Chondrocyte (in vitro differentiated cells): Measurements from ENCODE around the gene NUP37. TPM values are rescaled to one million over a fixed set of nuclear protein-coding genes. Genes with fewer than 3 reads are reported as not detected.

Source experiments
- DNase-seq: peaks from one replicate; pipeline ENCODE4 v3.0.0; 2021; ENCODE audit warnings: mixed read lengths, low spot score
- H3K27ac Mint-ChIP-seq: one replicate; pipeline ENCODE4 v1.8.0; 2021; ENCODE audit warnings: mild to moderate bottlenecking, moderate library complexity, mixed read lengths; ENCODE audit not compliant: unreplicated experiment
- H3K27me3 Mint-ChIP-seq: 2 replicates; pipeline ENCODE4 v1.8.0; 2021; ENCODE audit warnings: low read depth, mixed read lengths
- H3K36me3 Mint-ChIP-seq: 2 replicates; pipeline ENCODE4 v1.8.0; 2021; ENCODE audit warnings: low read depth, mixed read lengths
- H3K4me1 Mint-ChIP-seq: 2 replicates; pipeline ENCODE4 v1.8.0; 2021; ENCODE audit warnings: low read depth, mild to moderate bottlenecking, mixed read lengths
- H3K4me3 Mint-ChIP-seq: one replicate; pipeline ENCODE4 v1.8.0; 2021; ENCODE audit warnings: mild to moderate bottlenecking, moderate library complexity, mixed read lengths; ENCODE audit not compliant: unreplicated experiment
- H3K9me3 Mint-ChIP-seq: 2 replicates; pipeline ENCODE4 v1.8.0; 2021; ENCODE audit warnings: low read depth, mixed read lengths
- total RNA-seq: library from RNA; stranded (reverse); gene quantifications from 3 replicates; pipeline ENCODE4 v1.2.1, GENCODE V29; 2021
- TF ChIP-seq, protein P1 (sequence below): fragments of 200-600 bp; sonication (generic); IDR thresholded peaks from 2 replicates; pipeline ENCODE4 v1.5.0; 2021; ENCODE audit warnings: antibody characterized with exemption, mild to moderate bottlenecking, moderate library complexity

The NUP37 gene
- total RNA-seq, 1 donor from 2014 or later: 17.7 TPM

DNA sequence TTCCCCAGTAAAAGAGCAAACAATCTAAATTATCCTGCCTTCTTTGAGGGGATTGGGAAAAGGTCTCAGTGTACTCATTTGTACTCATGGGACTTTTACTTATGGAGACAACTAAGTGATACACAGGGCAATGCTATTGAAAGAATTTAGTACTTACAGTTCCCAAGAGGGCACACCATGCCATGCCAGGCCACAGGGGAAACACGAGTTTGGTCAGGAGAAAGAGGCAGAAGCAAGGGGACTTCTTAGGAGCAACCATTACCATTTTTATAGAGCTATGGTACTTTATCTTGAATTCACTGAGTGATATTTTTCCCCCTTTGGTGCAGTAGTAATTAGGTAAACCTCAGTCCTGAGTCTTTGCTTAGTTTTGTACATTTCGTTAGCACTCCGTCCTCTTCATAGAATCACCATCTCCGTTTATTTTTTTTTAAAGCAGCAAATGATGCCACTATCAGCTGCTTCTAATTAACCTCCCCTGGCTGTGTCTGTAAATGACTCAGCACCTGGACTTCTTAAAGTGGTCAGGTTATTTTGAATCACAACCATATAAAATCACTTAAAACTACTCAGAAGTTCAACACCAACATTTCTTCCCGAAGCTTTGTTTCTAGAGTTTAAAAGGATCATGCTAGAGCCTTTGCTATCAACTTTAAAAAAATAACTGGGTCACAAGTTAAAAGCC, 52.2 kb downstream of the NUP37 start:
- Mint-ChIP-seq H3K4me1 (peaks cover 13% of the 10 kb centered on the region), H3K27ac (peak overlapping the region; percentile 49), H3K27me3 (no peaks in the 10 kb centered on the region), H3K36me3 (no peaks in the 10 kb centered on the region), H3K9me3 (no peaks in the 10 kb centered on the region), H3K4me3 (no peak overlapping the region)
- TF ChIP-seq, protein P1, sequence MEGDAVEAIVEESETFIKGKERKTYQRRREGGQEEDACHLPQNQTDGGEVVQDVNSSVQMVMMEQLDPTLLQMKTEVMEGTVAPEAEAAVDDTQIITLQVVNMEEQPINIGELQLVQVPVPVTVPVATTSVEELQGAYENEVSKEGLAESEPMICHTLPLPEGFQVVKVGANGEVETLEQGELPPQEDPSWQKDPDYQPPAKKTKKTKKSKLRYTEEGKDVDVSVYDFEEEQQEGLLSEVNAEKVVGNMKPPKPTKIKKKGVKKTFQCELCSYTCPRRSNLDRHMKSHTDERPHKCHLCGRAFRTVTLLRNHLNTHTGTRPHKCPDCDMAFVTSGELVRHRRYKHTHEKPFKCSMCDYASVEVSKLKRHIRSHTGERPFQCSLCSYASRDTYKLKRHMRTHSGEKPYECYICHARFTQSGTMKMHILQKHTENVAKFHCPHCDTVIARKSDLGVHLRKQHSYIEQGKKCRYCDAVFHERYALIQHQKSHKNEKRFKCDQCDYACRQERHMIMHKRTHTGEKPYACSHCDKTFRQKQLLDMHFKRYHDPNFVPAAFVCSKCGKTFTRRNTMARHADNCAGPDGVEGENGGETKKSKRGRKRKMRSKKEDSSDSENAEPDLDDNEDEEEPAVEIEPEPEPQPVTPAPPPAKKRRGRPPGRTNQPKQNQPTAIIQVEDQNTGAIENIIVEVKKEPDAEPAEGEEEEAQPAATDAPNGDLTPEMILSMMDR: no peak
- DNase-seq: no peak

DNA sequence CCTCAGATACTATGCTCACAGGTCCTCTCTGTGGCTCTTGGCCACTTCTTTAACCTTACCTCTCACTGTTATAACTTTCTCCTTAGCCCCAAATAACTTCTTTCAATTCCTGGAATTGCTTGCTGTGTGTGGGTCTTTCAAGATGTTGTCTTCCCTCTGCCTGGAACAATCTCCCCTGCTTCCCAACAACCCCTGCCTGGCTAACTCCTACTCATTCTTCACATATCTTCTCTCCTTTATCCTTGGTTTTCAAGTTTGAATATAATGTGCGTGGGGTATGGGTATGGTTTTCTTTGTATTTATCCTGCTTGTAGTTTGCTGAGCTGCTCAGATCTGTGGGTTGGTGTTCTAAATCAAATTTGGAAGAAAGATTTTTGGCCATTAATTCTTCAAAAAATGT, 55.4 kb downstream of the NUP37 start:
- TF ChIP-seq, protein P1: no peak
- Mint-ChIP-seq H3K4me3 (no peak overlapping the region), H3K27me3 (no peaks in the 10 kb centered on the region), H3K4me1 (peaks cover 22% of the 10 kb centered on the region), H3K9me3 (no peaks in the 10 kb centered on the region), H3K36me3 (no peaks in the 10 kb centered on the region), H3K27ac (no peak overlapping the region)
- no peak for DNase-seq

DNA sequence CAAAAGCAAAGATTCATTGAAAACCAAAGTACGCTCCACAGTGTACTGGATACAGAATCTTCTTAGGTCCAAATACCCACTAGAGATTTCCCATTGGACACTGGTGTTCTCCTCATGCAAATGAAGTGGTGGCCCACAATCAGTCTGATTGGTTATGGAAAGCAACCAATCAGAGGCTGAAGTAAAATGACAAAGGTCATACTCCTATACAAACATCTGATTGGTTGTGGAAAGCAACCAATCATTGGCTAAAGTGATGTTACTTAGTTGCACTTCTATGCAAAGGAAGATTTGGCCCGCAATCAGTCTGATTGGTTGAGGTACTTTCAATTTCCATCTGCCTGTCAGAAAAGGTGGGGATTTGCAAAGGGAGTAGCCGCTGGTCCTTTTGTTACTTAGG, 56.8 kb downstream of the NUP37 start:
- Mint-ChIP-seq H3K4me3 (no peak overlapping the region), H3K9me3 (peaks cover 4% of the 10 kb centered on the region), H3K4me1 (peaks cover 18% of the 10 kb centered on the region), H3K27me3 (no peaks in the 10 kb centered on the region), H3K27ac (no peak overlapping the region), H3K36me3 (peaks cover 3% of the 10 kb centered on the region)
- TF ChIP-seq, protein P1: no peak
- no peak for DNase-seq

DNA sequence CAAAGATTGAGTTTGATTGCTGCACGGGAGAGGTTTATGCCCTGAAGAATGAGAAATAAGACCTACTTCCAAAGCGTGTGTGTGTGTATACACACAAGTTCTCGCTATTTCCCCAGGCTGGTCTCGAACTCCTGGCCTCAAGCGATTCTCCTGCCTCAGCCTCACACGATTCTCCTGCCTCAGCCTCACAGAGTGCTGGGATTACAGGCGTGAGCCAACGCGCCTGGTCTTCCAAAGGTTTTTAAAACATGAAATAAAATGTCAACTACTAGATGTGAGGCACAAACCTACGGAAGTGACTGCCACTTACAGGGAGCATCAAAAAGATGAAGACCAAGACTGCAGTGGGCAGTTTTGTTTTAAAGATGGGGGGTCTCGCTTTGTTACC, 57.5 kb downstream of the NUP37 start:
- H3K36me3 Mint-ChIP-seq: peaks cover 5% of the 10 kb centered on the region
- H3K27ac Mint-ChIP-seq: no peak overlapping the region
- no peak for DNase-seq
- TF ChIP-seq, protein P1: no peak
- H3K9me3 Mint-ChIP-seq: peaks cover 4% of the 10 kb centered on the region
- H3K4me3 Mint-ChIP-seq: peak overlapping the region; percentile 97
- H3K27me3 Mint-ChIP-seq: no peaks in the 10 kb centered on the region
- H3K4me1 Mint-ChIP-seq: peaks cover 12% of the 10 kb centered on the region

DNA sequence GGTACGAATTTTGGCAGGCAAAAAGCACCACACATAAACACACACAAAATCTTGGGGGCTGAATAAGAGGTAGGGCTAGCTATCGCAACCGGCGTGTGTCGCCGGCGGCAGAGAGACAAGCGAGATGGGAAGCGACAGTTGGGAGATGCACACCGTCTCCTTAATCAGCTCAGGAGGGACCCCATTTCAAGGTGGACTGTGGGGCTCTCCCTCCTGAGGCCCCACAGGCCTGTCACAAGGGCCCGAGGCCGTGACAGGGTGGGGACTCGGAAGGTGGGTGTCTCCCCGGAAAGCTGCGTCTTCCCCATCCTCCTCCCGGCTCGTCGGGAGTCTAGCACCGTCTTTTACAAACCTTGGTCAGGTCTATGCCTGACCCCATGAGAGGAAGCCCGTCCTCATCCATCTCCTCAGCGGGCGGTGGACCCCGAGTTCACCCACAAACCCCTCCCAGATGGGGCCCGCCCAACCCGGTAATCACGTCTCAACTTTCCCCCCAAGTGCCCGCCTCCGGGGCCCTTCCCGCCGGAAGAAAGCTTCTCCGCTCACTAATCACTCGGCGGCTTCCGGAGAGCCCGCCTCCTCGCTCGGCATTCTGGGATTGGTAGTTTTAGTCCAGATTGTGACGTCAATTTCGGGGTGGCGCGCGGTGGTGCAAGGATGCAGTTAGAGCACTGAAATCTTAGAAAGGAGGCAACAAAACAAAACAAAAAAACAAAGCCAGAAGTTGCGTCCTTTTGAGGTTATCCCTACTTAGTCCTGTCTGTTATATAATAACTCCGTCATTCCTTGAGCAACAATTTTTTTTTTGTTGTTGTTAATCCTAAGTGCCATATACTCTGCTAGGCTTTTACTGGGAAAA, 58.1 kb downstream of the NUP37 start, which contains the start of gene WASHC3:
Gene WASHC3, minus strand, starts transcription at position 432 of the 859 bp plus-strand sequence. Its CDS starts 29 bp downstream, at position 403.
- Mint-ChIP-seq H3K9me3 (peaks cover 4% of the 10 kb centered on the region), H3K4me3 (peak within 1 kb of the TSS; percentile 97), H3K4me1 (peaks cover 10% of the 10 kb centered on the region), H3K36me3 (peaks cover 5% of the 10 kb centered on the region), H3K27me3 (no peaks in the 10 kb centered on the region), H3K27ac (peak within 1 kb of the TSS; percentile 89)
- peak; percentile 94 for DNase-seq
- TF ChIP-seq, protein P1: no peak
